HepG2 (cell line): Measurements from ENCODE around the gene NISCH. TPM values are rescaled to one million over a fixed set of nuclear protein-coding genes. Genes with fewer than 3 reads are reported as not detected.

ENCODE experiments used
- CENPX ChIP-seq: sonication (generic); formaldehyde crosslinking; IDR thresholded peaks from 2 replicates; pipeline ENCODE4 v1.9.0; 2021; ENCODE audit warnings: mild to moderate bottlenecking, missing genetic modification reagents, moderate library complexity
- DR1 ChIP-seq: sonication (generic); formaldehyde crosslinking; IDR thresholded peaks from 2 replicates; pipeline ENCODE4 v1.8.0; 2021; ENCODE audit warnings: mild to moderate bottlenecking, missing genetic modification reagents, inconsistent platforms
- FOXA3 ChIP-seq: IDR thresholded peaks from 2 replicates; pipeline ENCODE4 v1.6.1; 2016; ENCODE audit warnings: missing genetic modification reagents, missing compliant biosample characterization
- GATAD1 ChIP-seq: IDR thresholded peaks from 2 replicates; pipeline ENCODE4 v1.6.1; 2016; ENCODE audit warnings: missing genetic modification reagents, missing compliant biosample characterization
- HNF4A ChIP-seq: sonication (generic); formaldehyde crosslinking; IDR thresholded peaks from 2 replicates; pipeline ENCODE4 v1.4.0; 2020; ENCODE audit warnings: missing genetic modification reagents
- HNRNPH1 ChIP-seq: fragments of 200-400 bp; formaldehyde crosslinking; optimal IDR thresholded peaks from 2 replicates; pipeline ENCODE3; 2017; ENCODE audit warnings: mild to moderate bottlenecking, low read depth, low read length
- HOXA3 ChIP-seq: sonication (generic); formaldehyde crosslinking; IDR thresholded peaks from 2 replicates; pipeline ENCODE4 v1.5.0; 2020; ENCODE audit warnings: missing genetic modification reagents
- HOXA9 ChIP-seq: sonication (generic); formaldehyde crosslinking; IDR thresholded peaks from 2 replicates; pipeline ENCODE4 v1.8.1; 2022; ENCODE audit warnings: missing genetic modification reagents, mild to moderate bottlenecking, moderate library complexity, borderline replicate concordance
- IKZF1 ChIP-seq: fragments of 450-650 bp; IDR thresholded peaks from 2 replicates; pipeline ENCODE4 v1.7.1; 2016
- MED13 ChIP-seq: sonication (generic); formaldehyde crosslinking; IDR thresholded peaks from 2 replicates; pipeline ENCODE4 v1.5.0; 2020; ENCODE audit warnings: missing genetic modification reagents
- PCBP1 ChIP-seq: fragments of 200-400 bp; formaldehyde crosslinking; IDR thresholded peaks from 2 replicates; pipeline ENCODE4 v1.6.1; 2017; ENCODE audit warnings: mild to moderate bottlenecking, low read depth, low read length, borderline replicate concordance
- SAFB2 ChIP-seq: sonication (generic); formaldehyde crosslinking; IDR thresholded peaks from 2 replicates; pipeline ENCODE4 v1.5.1; 2020; ENCODE audit warnings: missing genetic modification reagents, low read depth, mild to moderate bottlenecking, borderline replicate concordance
- SAP130 ChIP-seq: IDR thresholded peaks from 2 replicates; pipeline ENCODE4 v1.6.1; 2016; ENCODE audit warnings: low read depth
- STAT6 ChIP-seq: sonication (generic); formaldehyde crosslinking; IDR thresholded peaks from 2 replicates; pipeline ENCODE4 v1.4.0; 2020; ENCODE audit warnings: missing genetic modification reagents, mild to moderate bottlenecking, borderline replicate concordance
- ZBTB8A ChIP-seq: sonication (generic); formaldehyde crosslinking; IDR thresholded peaks from 2 replicates; pipeline ENCODE4 v1.4.0; 2020; ENCODE audit warnings: mild to moderate bottlenecking, low read depth, missing genetic modification reagents, borderline replicate concordance
- ZNF263 ChIP-seq: sonication (generic); formaldehyde crosslinking; IDR thresholded peaks from 2 replicates; pipeline ENCODE4 v1.4.0; 2020; ENCODE audit warnings: missing genetic modification reagents
- ZNF276 ChIP-seq: sonication (generic); formaldehyde crosslinking; IDR thresholded peaks from 2 replicates; pipeline ENCODE4 v1.4.0; 2020; ENCODE audit warnings: mild to moderate bottlenecking, low read depth, missing genetic modification reagents
- ZNF281 ChIP-seq: sonication (generic); formaldehyde crosslinking; IDR thresholded peaks from 2 replicates; pipeline ENCODE4 v1.4.0; 2020; ENCODE audit warnings: missing genetic modification reagents, borderline replicate concordance
- ZNF430 ChIP-seq: sonication (generic); formaldehyde crosslinking; IDR thresholded peaks from 2 replicates; pipeline ENCODE4 v1.9.0; 2021; ENCODE audit warnings: mild to moderate bottlenecking, missing genetic modification reagents
- ZNF513 ChIP-seq: sonication (generic); formaldehyde crosslinking; conservative IDR thresholded peaks from 2 replicates; pipeline ENCODE4 v1.5.0; 2020; ENCODE audit warnings: missing genetic modification reagents
- ZNF616 ChIP-seq: sonication (generic); formaldehyde crosslinking; IDR thresholded peaks from 2 replicates; pipeline ENCODE4 v1.5.0; 2020; ENCODE audit warnings: low read depth, mild to moderate bottlenecking, missing genetic modification reagents
- ZNF724P ChIP-seq: sonication (generic); formaldehyde crosslinking; IDR thresholded peaks from 2 replicates; pipeline ENCODE4 v1.8.0; 2022; ENCODE audit warnings: missing genetic modification reagents, borderline replicate concordance
- polyA plus RNA-seq, 8 experiments: library from polyadenylated mRNA; depleted of rRNA in 3 of 8; stranded (reverse) in 7 of 8; unstranded in 1 of 8; fragments of >200 nt; fragmentation: Illumina TruSeq in 4 of 8; extraction: Trizol in 4 of 8; gene quantifications; 2 replicates each; pipeline versions ENCODE4 v1.2.1 to v1.2.3, GENCODE V29; 2011 to 2016; ENCODE audit warnings: low read depth in 4 of 8, missing spikeins in 1 of 8, mixed read lengths in 1 of 8; ENCODE audit not compliant: insufficient read depth in 1 of 8
- total RNA-seq, 5 experiments: library from RNA; depleted of rRNA; stranded (reverse); fragments of >200 nt; fragmentation: Illumina TruSeq; extraction: Trizol; gene quantifications; 2 replicates each; pipeline ENCODE4 v1.2.3, GENCODE V29; 2016; ENCODE audit warnings: low read depth in 1 of 5

Gene NISCH
- total and polyA plus RNA-seq, 2 of the 13 experiments (the other 11 are each of a cell fraction or from before 2014, with no cell fraction given) = 27.0 to 47.6 TPM

GRCh38 chr3:52495777-52496602 is 40.6 kb downstream of the NISCH start (continued):
- TF ChIP-seq HNRNPH1 = no peak
- TF ChIP-seq SAP130 (CRISPR knock-in tag) = peak; percentile 63
- TF ChIP-seq ZNF513 (CRISPR knock-in tag) = no peak
- no peak for TF ChIP-seq STAT6
- no peak for TF ChIP-seq CENPX (CRISPR knock-in tag)
- TF ChIP-seq ZBTB8A (CRISPR knock-in tag) = no peak
- peak; percentile 42; the same call in 1 of the 2 replicates for TF ChIP-seq HNF4A (CRISPR knock-in tag)
- no peak for TF ChIP-seq IKZF1
- no peak for TF ChIP-seq ZNF281 (CRISPR knock-in tag)
- no peak for TF ChIP-seq HOXA9
- TF ChIP-seq ZNF616 (CRISPR knock-in tag) = no peak
- no peak for TF ChIP-seq SAFB2
- peak; percentile 59 for TF ChIP-seq ZNF263 (CRISPR knock-in tag)
- TF ChIP-seq ZNF724P (CRISPR knock-in tag) = no peak
- TF ChIP-seq MED13 = no peak
- TF ChIP-seq ZNF430 (CRISPR knock-in tag) = 0 out of 2 replicates have a peak, but pooled peaks have one; percentile 39
- no peak for TF ChIP-seq DR1 (CRISPR knock-in tag)
- TF ChIP-seq GATAD1 (CRISPR knock-in tag) = no peak
- TF ChIP-seq PCBP1 = no peak
- TF ChIP-seq FOXA3 (CRISPR knock-in tag) = no peak
- TF ChIP-seq ZNF276 = no peak
- TF ChIP-seq HOXA3 (CRISPR knock-in tag) = no peak
